ENCODE data around the gene GPR153. TPM values are rescaled to one million over a fixed set of nuclear protein-coding genes. Genes with fewer than 3 reads are reported as not detected.
A peak's percentile ranks its signal among the peaks of the same experiment; 100 is the strongest.

Gene GPR153
- total and polyA plus RNA-seq, 2 of the 13 experiments (the other 11 are each of a cell fraction or from before 2014, with no cell fraction given), result 0.22 to 0.31 TPM

GRCh38 chr1:6205849-6206519, 54.9 kb downstream of the GPR153 start, which contains the start of gene RNF207 (continued):
- TF ChIP-seq DMTF1 (CRISPR knock-in tag; IDR thresholded peaks at IDR 0.05), result no peak
- no peak for TF ChIP-seq KLF9 (CRISPR knock-in tag; IDR thresholded peaks at IDR 0.05; ENCODE audit: low read depth)
- TF ChIP-seq ZMYM4 (CRISPR knock-in tag; IDR thresholded peaks at IDR 0.05), result peak; percentile 70
- TF ChIP-seq MNT (IDR thresholded peaks at IDR 0.05), result no peak
- peak; percentile 67 for TF ChIP-seq ZGPAT (CRISPR knock-in tag; IDR thresholded peaks at IDR 0.05)
- TF ChIP-seq CBX5 (CRISPR knock-in tag; IDR thresholded peaks at IDR 0.05; ENCODE audit: borderline replicate concordance), result no peak
- TF ChIP-seq RARG (CRISPR knock-in tag; IDR thresholded peaks at IDR 0.05; ENCODE audit: low read depth), result no peak
- TF ChIP-seq KAT7 (CRISPR knock-in tag; IDR thresholded peaks at IDR 0.05; ENCODE audit: borderline replicate concordance), result no peak
- TF ChIP-seq GATAD1 (CRISPR knock-in tag; IDR thresholded peaks at IDR 0.05), result peak; percentile 27; the same call in 1 of the 2 replicates
- no peak; the same call in 1 of the 2 replicates for TF ChIP-seq ZNF354B (CRISPR knock-in tag; IDR thresholded peaks at IDR 0.05)
- TF ChIP-seq ZNF775 (CRISPR knock-in tag; IDR thresholded peaks at IDR 0.05; ENCODE audit: borderline replicate concordance), result no peak
- TF ChIP-seq STAT6 (CRISPR knock-in tag; IDR thresholded peaks at IDR 0.05; ENCODE audit: borderline replicate concordance), result no peak; the same call in 1 of the 2 replicates
- TF ChIP-seq FOXJ3 (CRISPR knock-in tag; IDR thresholded peaks at IDR 0.05; ENCODE audit: borderline replicate concordance), result peak; percentile 70; the same call in 1 of the 2 replicates
- no peak for TF ChIP-seq ZBTB33 (CRISPR knock-in tag; IDR thresholded peaks at IDR 0.05)
- TF ChIP-seq HOXA7 (CRISPR knock-in tag; IDR thresholded peaks at IDR 0.05), result no peak
- peak; percentile 14; the same call in 1 of the 2 replicates for TF ChIP-seq CTCF (CRISPR knock-in tag; IDR thresholded peaks at IDR 0.05)
- 0 out of 2 replicates have a peak, but pooled peaks have one; percentile 53 for TF ChIP-seq ZFAT (CRISPR knock-in tag; conservative IDR thresholded peaks at IDR 0.05)

All from HepG2 (cell line).